NCI-H748 (cell line): ENCODE data around the gene DNLZ.

Experiments
- DNase-seq: peaks from one replicate; lab custom pipeline; 2025; ENCODE audit not compliant: unreplicated experiment; lab: John Stamatoyannopoulos, UW

DNLZ gene

GRCh38 chr9:136397643-136398042 is 34.1 kb upstream of the DNLZ start:
- no peak for DNase-seq

GRCh38 chr9:136396219-136396515 is 32.6 kb upstream of the DNLZ start:
- DNase-seq = no peak

DNA sequence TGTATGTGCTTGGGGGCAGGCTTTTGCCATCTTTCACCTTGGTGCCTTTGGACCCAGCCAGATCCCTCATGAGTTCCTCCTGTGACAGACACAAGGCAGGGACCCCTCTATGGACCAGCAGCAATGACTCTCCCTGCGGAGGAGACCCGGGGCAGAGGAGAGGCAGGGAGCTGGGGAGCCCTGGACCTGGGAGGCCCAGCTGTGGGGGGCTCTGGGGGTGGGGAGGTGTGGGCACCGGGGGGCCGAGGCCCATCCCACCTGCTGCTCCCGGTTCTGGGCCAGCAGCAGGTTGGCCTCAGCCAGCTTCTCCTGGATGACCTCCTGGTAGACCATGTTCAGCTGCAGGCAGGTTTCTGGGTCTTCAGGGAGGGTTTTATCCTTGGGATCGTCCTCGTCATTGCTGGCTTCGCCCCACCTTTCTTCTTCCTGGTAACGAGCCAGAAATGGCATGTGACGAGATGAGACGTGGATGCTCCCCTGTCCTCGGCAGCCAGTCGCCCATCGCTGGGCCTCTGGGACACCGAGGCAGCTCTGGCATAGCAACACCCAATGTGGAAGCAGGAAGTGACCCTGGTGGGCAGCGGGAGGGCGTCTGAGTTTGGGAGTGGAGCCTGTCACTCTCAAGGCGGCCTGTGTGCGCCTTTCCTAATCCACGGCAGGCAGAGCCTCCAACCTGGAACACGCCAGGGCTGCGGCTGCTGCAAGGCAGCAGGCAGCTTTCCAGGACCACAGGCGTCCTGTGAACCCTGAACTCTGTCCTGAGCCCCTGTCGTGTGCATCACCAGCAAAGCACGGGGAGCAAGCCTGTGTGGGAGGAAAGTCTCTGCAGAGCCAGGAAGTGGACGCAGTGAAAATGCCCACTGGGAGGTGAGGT is 32.0 kb upstream of the DNLZ start:
- no peak for DNase-seq

DNA sequence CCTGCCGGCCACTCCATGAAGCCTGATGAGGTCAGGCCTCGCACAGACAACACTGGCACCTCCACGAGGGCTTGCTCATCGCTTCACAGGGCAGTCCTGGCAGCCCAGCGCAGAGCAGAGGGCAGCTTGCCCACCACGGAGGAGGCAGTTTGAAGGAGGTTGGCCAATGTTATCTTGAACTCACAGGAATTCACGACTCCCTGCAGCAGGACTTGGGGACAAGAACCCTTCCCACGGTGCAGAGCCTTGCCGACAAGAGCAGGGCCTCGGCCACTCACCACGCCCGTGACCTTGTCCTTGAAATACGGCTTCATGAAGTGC is 31.4 kb upstream of the DNLZ start:
- no peak for DNase-seq

GRCh38 chr9:136394312-136395019 is 30.9 kb upstream of the DNLZ start:
- no peak for DNase-seq

GRCh38 chr9:136393531-136393930 is 30.0 kb upstream of the DNLZ start:
- no peak for DNase-seq

DNA sequence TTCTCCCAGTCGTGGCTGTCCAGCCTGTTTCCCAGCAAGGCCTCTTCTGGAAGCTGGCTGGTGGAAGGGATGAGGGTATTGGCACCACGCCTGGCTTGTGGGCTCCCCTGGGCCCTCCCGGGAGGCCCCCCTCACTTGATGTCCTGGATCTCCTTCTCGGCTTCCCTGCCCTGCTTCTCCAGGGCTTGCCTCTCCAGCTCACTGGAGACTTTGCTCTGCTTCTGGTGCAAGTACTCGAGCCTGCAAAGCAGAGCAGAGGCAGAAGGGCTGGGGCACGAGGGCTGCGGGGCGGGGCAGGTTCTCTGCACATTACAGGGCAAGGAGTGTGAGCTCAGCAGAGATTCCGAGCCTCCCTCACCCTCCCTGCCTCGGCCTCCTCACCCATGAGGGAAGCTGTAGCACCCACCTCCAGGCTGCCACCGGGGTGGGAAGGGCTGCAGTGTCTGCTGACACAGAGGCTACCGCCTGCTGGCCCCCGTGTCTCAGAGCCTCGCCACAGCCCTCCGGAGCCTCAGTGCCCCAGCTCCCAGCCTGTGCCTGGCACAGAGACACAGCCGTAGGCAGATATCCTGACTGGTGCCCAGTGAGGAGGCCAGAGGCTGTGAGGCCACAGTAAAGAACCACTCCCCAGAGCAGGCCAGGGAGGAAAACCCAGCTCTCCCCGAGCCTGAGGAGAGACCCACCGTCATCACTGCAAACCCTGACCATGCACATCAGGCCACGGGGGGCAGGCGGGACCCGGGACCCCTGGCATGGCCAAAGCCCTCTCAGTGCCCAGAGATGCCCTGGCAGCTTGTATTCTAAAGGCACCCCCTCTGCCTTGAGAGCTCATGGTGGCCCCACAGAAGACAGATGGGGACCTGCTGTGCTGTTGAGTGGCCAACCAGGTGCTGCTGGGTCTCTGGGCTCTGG is 29.2 kb upstream of the DNLZ start:
- DNase-seq = no peak

GRCh38 chr9:136391737-136392537 is 28.4 kb upstream of the DNLZ start:
- no peak for DNase-seq

GRCh38 chr9:136389396-136389795 is 25.9 kb upstream of the DNLZ start:
- no peak for DNase-seq

DNA sequence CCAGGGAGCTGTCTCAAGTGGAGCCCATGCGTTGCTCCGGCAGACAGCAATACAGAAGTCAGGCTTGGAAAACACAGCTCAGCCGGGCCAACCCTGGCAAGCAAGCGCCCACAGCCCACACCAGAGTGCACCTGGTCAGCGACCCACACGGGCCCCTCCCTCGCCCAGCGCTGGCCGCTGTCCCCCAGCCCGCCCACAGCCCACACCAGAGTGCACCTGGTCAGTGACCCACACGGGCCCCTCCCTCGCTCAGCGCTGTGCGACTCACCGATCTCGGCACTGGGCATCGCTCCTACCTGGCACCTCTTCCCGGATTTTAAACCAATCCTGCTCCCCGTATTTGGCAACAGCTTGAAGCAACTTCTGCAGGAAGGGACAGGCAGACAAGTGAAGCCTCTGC is 23.7 kb upstream of the DNLZ start:
- no peak for DNase-seq

DNA sequence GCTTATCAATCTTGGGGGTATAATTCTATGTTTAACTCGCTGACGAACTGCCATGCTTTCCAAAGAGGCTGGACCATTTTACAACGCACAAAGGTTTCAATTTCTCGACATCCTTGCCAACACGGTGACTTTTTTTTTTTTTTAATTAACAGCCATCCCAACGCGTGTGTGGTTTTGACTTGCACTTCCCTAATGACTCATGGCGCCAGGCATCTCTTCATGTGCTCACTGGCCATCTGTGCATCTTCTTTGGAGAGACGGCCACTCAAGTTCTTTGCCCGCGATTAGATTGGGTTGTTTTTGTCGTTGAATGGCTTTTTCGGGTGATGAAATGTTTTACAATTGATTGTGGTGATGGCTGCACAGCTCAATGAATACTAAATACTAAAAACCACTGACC is 22.5 kb upstream of the DNLZ start:
- no peak for DNase-seq

GRCh38 chr9:136385015-136385414 is 21.5 kb upstream of the DNLZ start:
- DNase-seq = no peak

DNA sequence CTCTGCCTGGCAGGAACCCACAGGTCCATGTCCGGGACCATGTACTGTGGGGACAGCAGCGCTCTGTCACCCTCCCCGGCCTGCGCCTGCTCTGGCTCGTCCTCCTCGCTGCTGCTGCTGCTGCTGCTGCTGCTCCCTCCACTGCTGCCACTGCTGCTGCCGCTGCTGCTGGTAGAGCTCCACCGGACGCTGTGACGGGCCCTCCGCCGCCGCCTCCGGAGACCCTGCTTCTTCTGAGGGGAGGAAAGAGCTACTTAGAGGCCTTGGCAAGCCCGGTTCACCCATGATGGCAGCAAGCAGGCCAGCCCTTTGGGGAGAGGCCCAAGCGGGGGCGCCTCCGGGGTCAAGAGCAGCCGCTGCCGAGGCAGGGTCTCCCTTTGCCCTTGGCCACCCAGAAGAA is 19.9 kb upstream of the DNLZ start:
- DNase-seq = no peak

DNA sequence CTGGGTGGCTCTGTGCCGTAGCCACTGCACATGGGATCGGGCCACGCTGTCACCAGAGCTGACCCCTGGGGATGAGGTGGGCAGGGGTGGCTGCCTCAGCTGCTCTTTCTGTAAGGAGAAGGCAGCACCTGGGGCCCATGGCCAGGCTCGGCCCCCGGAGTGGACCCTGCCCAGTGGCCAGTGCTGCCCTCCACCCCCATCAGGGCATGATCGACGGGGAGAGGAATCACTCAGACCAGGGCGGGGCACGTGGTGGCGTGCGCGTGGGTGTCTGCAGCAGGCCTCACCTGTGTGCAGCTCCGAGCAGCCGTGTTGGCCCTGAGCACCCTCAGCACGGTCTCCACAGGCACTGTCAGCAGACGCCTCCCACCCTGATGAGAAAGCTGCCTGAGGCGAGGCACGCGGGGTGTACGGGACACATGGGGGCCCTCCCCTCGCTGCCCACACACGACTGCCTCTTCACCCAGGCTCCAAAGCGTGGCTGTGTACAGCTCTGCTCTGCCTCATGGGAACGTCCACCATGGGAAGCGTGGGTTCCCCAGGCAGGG is 18.5 kb upstream of the DNLZ start:
- DNase-seq = no peak

DNA sequence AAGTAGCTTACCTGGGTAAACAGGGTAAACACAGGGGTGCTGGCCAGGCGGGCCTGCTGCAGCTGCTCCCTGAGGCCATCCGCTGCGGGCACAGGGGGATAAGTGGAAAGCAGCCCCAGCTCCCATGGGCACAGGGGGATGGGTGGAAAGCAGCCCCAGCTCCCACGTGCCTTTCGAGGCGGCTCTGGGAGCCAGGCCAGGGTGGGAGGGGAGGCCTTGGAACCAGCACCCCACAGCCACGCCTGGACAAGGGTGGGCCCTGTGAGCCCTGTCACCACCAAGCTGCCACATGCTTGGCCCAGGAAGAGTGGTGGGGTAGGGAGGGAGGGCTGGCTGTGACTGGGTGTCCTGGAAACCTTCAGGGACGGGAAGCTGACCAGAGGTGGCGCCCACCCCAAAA is 17.8 kb upstream of the DNLZ start:
- no peak for DNase-seq

DNA sequence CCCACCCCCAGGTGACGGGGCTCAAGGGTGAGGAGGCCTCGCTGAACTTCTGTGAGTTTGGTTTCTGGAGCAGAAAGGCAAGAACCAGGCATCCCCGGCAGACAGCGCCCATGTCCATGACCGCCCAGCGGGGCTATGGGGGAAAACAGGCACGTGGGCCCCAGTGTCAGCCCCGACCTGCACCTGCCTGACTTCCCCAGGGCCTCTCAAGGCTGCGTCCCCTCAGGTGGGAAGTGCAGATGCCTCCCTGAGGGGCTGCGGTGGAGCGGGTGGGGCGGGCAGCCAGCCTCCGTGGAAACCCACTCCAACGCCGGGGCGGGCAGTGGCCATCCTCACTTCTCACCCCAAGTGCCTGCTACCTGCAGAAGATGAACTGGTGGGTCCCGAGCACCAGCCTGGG is 16.8 kb upstream of the DNLZ start:
- DNase-seq = no peak

DNA sequence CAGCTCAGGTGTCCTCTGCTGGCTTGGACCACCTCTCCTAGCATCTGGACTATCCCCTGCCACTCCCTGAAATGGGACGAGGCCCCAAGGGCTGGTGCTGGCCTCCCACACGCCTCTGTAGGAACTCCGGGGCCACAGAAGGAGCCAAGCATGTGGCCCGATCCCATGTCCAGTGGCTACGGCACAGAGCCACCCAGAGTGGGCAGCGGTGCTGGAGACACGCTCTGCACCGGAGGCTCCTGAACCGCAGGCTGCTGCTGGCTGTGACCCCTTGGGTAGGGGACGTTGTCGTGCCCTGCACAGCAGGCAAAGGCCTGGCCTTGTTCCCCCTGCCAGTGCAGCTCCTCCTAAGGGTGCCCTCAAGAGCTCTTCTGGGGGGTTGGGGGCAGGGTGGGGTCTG is 16.3 kb upstream of the DNLZ start:
- DNase-seq = no peak

- no peak for DNase-seq
Observed at GRCh38 chr9:136379401-136379800, 15.9 kb upstream of the DNLZ start.

DNA sequence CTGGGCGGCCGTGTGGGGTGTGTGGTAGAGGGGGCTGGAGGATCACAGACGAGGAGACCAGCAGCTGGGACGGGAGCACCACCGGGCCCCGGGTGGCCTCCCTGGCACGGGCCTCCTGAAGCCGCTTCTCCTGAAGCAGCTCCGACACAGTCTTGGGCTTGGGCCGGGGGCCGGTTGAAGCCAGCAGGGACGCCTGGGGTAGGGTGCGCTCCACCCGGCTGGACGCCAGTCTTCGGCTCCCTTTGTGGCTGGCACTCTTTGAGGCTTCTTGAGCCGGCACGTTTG is 15.4 kb upstream of the DNLZ start:
- DNase-seq = no peak

- DNase-seq = no peak
Observed at GRCh38 chr9:136378170-136379002, 14.8 kb upstream of the DNLZ start.
